NK-92 treated with Interleukin-12 subunit alpha and Interleukin-12 subunit beta, amount 100 ng/mL, for 24 hours (cell line): ENCODE measurements around the gene GBP1.
"Not testable (repeated sequence)": the region's sequence is repeated elsewhere in the genome, so short reads cannot be mapped to it uniquely, and the experiment has no call there.

Experiments used
- DNase-seq: peaks from one replicate; lab custom pipeline; 2025; lab: John Stamatoyannopoulos, UW

GBP1 gene

DNA sequence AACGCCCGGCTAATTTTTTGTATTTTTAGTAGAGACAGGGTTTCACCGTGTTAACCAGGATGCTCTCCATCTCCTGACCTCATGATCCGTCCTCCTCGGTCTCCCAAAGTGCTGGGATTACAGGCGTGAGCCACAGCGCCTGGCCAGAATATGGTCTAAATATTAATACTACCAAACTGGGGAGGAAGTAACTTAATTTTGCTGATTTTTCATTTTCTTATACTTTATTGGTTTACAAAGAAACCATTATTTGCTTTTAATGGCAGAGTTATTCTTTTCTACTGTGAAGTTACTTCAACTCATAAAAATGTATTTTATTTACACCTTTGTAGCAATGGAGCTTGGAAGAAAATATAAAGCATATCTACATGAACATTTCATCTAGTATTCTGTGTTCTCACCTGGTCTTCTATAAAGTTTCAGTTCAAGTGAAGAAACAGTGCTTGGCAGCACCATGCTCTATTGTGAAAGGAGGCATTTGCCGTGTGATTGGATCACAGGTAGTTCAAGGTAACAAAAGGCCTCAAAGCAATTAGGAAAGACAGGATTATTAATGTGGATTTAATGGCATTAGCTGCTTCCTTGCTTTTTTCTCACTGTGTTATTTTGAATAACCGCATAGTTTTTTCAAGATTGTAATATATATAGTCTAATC is 13.6 kb downstream of the GBP1 start:
- DNase-seq: no peak

- DNase-seq: no peak
Measured at GRCh38 chr1:89050649-89051033, 14.4 kb downstream of the GBP1 start.

GRCh38 chr1:89049901-89050648 is 14.9 kb downstream of the GBP1 start:
- DNase-seq: not testable (repeated sequence)

DNA sequence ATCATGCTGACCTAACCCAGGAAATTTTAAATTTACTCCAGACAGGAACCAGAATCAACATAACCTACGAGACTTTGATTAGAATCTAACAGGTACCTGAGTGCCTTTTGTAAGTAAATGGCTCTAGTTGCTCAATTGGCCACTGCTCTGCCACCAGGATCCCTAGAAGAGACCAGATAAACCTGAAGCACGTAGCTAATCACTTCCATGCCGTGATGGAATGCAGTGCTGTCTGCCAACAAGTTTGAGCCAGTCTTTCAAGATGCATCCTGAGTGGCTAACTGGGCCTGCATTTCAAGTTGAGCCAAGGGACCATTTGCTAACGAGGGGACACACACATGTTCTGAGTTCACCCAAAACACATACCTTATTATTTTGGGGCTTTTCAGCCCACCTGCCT is 15.8 kb downstream of the GBP1 start:
- DNase-seq: not testable (repeated sequence)

GRCh38 chr1:89047734-89048133 is 17.3 kb downstream of the GBP1 start:
- no peak for DNase-seq

DNA sequence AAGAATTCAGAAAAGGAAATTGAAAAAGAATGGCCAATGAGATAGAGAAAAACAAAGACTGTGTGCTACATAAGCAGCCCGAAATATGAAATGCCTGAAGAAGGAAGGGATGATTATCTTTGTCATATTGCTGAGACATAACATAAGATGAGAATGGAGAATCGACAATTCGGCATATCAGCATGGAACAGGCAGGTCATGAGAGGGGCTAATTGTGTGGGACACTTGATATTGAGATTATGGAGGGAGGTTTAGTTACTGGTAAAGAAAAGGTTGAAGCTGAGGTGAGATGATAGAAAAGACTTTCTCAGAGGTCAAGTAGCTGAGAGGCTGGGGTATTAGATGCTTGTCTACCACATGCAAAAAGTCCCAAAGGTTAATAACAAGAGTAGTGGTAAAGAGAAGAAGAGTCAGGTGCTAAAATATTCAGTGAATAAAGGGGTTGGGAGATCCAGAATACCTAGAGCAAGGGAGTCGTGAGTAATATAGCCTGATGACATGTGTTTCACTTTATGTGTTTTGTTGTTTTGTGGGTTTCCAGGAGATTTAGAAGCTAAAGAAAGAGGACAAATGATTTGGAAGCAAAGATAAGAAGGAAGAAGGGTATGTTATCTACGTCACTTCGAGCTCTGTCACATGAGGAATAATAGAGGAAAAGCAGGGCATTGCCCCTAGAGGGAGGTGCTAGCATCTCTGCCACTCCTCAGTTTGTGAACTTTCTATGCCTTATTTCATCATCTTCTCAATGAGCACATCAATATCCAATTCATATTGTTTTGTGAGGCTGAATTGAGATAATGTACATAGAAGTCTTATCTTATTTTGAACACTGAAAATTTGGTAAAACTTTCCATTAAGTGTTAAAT is 18.5 kb downstream of the GBP1 start:
- DNase-seq: not testable (repeated sequence)

GRCh38 chr1:89044970-89045721 is 19.9 kb downstream of the GBP1 start:
- DNase-seq: no peak

- no peak for DNase-seq
Measured at GRCh38 chr1:89043940-89044339, 21.1 kb downstream of the GBP1 start.

DNA sequence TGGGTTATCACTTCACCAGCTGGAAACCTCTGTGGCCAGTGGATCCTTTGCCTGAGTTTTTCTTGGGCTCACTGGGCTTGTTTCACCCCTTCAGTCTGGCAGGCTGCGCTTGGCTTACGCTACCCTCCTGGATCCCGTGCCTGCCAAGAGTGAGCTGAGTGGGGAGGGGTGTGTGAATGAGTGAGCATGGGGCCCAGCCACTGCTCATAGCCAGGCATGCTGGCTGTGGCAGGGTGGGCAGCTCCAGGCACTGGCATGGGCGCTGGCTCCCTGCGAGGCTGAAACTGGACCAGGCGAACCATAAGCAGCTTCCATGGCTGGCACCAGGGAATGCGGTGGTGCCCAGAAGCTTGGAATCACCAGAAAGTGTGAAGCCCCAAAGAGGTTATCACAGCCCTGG is 22.5 kb downstream of the GBP1 start:
- DNase-seq: no peak

- no peak for DNase-seq
Measured at GRCh38 chr1:89041721-89042120, 23.3 kb downstream of the GBP1 start.

DNA sequence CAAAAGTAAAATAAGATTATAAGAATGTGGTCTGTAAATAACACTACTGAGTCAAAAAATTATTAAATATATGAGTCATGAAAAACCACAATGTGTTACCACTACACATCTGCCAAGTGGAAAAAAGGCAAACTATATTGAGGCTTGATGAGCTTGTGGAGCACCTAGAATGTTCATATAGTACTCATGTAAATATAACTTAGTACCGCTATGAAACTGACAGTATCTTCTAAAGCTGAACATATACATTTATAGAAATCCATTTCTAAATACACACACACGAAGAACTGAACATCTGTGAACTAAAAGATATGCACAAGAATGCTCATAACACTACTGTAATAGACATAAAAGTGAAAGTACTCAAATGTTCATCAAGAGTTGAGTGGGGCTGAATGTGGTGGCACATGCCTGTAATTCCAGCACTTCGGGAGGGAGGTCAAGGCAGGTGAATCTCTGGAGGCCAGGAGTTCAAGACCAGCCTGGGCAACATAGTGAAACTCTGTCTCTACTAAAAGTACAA is 23.8 kb downstream of the GBP1 start:
- no peak for DNase-seq

DNA sequence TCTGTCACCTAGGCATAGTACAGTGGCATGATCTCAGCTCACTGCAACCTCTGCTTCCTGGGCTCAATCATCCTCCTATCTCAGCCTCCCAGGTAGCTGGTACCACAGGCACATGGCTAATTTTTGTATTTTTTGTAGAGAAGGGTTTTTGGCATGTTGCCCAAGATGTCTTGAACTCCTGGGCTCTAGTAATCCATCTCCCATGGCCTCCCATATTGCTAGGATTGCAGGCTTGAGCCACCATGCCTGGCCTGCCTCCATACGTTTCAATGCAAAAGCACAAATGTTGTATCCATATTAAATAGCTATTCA is 24.7 kb downstream of the GBP1 start:
- DNase-seq: no peak

DNA sequence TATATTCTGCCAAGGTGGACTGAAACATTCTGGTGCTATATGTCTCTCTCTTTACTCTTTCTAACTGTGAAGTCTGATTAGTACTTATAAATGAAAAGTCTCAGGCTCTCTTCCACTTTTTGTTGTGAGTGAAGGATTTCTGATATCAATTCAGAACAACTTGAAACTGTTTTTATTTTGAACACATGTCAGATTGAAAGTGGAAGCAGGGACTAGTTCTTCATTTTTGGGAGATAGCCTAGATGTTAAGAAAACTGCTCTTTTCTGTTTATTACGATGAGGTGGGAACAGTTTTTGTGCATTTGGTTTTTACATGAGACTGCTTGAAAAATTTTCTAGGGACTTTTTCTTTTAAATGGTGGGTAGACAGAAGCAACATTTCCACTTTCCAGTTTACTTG is 27.8 kb downstream of the GBP1 start:
- no peak for DNase-seq

DNA sequence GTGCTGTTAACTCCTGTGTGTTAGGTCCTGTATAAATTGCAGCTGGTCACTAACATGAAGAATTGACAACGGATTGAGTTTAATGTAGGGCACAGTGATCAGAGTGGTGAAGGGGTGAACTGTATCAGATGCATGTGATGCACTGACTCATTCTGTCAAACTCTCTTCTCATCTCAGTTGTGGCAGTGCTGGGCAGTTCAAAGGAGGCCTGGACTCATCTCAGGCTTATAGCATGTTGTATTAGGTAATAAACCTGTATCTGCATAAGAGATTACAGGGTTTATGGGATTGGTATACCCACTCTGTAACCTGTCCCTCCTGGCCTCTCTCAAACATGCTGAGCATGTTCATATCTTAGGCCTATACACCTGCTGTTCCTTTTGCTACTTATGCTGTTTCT is 29.9 kb downstream of the GBP1 start:
- DNase-seq: no peak

- not testable (repeated sequence) for DNase-seq
Measured at GRCh38 chr1:89034004-89034403, 31.0 kb downstream of the GBP1 start.

DNA sequence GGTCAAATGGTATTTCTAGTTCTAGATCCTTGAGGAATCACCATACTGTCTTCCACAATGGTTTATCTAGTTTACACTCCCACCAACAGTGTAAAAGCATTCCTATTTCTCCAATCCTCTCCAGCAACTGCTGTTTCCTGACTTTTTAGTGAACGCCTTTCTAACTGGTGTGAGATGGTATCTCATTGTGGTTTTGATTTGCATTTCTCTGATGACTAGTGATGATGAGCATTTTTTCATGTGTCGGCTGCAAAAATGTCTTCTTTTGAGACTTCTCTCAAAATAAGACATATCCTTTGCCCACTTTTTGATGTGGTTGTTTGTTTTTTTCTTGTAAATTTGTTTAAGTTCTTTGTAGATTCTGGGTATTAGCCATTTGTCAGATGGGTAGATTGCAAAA is 36.0 kb downstream of the GBP1 start:
- DNase-seq: not testable (repeated sequence)

GRCh38 chr1:89025928-89026327 is 39.1 kb downstream of the GBP1 start:
- DNase-seq: no peak

DNA sequence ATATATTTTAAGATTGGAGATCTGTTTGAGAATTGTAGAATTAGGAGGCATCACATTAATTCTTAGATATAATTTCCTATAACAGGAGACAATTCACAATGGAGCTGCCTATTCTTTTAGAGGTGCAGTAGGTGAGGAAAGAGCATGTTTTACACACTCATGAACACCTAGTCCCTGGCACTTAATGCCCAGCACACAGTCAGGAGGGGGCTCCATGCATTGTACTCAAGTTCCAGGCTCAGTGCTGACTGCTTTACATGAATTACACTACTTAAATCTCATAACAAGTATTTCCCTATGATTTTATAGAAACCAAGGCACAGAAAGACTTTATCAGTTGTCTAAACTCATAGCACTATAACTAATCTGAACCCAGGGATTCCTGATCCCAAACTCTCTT is 42.0 kb downstream of the GBP1 start:
- no peak for DNase-seq

DNA sequence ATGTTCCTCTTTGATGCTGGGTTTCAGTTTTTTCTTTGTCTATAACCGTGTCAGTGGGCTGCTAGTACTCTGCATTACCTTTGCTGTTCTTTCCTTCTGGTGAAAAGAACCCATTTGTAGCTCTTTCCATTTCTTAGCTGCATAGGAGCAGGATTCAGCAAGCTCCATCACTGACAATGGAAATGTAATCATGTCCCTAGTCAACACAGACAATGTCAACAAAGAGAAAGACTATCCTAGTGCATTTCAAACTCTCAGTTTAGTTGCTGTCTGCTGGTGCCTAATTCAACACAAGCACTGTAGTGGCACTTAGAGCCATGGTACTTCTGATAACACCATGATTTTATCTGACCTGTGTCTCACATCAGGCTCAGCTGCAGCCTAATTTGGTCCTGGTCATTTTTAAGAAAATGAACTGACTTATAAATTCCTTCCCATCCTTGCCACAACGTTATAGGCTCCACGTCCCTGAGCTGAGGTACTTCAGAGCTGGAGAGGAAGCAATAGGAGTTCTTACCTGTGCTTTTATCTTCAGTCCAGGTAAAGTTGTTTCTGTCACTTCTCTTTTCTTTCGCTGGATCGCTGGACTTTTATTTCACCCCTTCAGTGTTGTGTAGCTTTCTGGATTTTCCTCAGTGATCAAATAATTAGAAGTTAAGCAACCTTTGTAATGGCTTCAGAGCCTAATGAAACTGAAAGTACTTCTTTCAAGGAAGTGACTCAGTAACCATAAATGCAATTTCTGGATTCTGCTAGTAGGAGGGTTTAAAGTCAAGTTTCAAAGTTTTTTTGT is 42.6 kb downstream of the GBP1 start, which contains the start of gene GBP3:
GBP3 (minus strand) TSS at position 700 of the 793 bp plus-strand sequence. CDS start 2,145 bp downstream, outside the sequence.
- no peak for DNase-seq

- not testable (repeated sequence) for DNase-seq
Measured at GRCh38 chr1:89018318-89018717, 46.7 kb downstream of the GBP1 start.

DNA sequence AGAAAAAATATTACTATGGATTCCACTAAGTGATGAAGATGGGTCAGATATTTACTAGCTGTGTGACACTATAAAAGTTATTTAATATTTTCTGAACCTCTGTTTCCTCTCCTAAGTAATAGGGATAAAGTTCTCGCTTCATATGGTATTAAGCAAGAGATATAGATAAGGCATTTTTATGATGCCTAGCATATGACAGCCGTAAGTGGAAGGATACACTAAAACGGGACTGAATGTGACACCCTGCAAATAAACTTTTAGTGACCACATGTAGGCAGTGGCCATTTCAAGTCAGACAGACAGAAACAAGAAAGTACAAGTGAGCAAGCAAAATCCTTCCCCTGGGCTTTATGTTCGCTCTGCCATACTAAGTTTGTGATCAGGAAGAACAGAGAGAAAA is 56.5 kb downstream of the GBP1 start:
- no peak for DNase-seq
